GM12892 (cell line): Measurements from ENCODE around the gene DUOXA2.

ENCODE experiments used
- POLR2A ChIP-seq: IDR thresholded peaks from 2 replicates; pipeline ENCODE4 v1.6.1; 2011; ENCODE audit warnings: low read depth, low read length, control low read depth
- POLR2AphosphoS5 ChIP-seq: IDR thresholded peaks from 2 replicates; pipeline ENCODE4 v1.6.1; 2011; ENCODE audit warnings: low read depth, low read length, control low read depth
- TAF1 ChIP-seq: IDR thresholded peaks from 2 replicates; pipeline ENCODE4 v1.6.1; 2011; ENCODE audit warnings: low read depth, mild to moderate bottlenecking, control low read depth, low read length, borderline replicate concordance

- TF ChIP-seq TAF1 (no peak), POLR2A (no peak), POLR2AphosphoS5 (no peak)
Observed at GRCh38 chr15:45164914-45165313, 50.8 kb downstream of the DUOXA2 start.
